A549 (cell line): Measurements from ENCODE around the gene NKAIN4.

Experiments used
- CBX8 ChIP-seq: fragments of 200-600 bp; sonication (generic); IDR thresholded peaks from 2 replicates; pipeline ENCODE4 v1.6.1; 2016
- CEBPB ChIP-seq, 2 experiments: fragments of >200 bp in 1 of 2; sonication (Bioruptor Twin) in 1 of 2; formaldehyde crosslinking in 1 of 2; IDR thresholded peaks; 2 replicates each; pipeline ENCODE4 v1.6.1; 2012 to 2016
- CTCF ChIP-seq: fragments of >200 bp; sonication (Bioruptor Twin); formaldehyde crosslinking; IDR thresholded peaks from 3 replicates; pipeline ENCODE4 v1.5.1; 2016
- MAFK ChIP-seq: fragments of 450-650 bp; IDR thresholded peaks from 2 replicates; pipeline ENCODE4 v1.6.1; 2014; ENCODE audit not compliant: partially characterized antibody
- MYC ChIP-seq: IDR thresholded peaks from 2 replicates; pipeline ENCODE4 v1.6.1; 2012; ENCODE audit warnings: mild to moderate bottlenecking, inconsistent platforms, low read length, improper control_type of control experiment, borderline replicate concordance
- POLR2AphosphoS2 ChIP-seq: conservative IDR thresholded peaks from 2 replicates; pipeline ENCODE4 v1.6.1; 2012; ENCODE audit warnings: low read length, improper control_type of control experiment, inconsistent platforms
- RAD21 ChIP-seq, 2 experiments: fragments of >200 bp in 1 of 2; sonication (Bioruptor Twin) in 1 of 2; formaldehyde crosslinking in 1 of 2; IDR thresholded peaks in 1 of 2; conservative IDR thresholded peaks in 1 of 2; 2 replicates in 1 of 2; 3 replicates in 1 of 2; pipeline ENCODE4 v1.6.1; 2012 to 2018; ENCODE audit warnings: inconsistent platforms in 1 of 2
- SREBF2 ChIP-seq: fragments of 450-650 bp; IDR thresholded peaks from 2 replicates; pipeline ENCODE4 v1.6.1; 2014; ENCODE audit warnings: mild to moderate bottlenecking, moderate library complexity
- ZNF302 ChIP-seq: fragments of 250-450 bp; sonication (Bioruptor Pico); IDR thresholded peaks from 2 replicates; pipeline ENCODE4 v1.9.0; 2021; ENCODE audit warnings: inconsistent platforms, mild to moderate bottlenecking, moderate library complexity

- TF ChIP-seq RAD21 (conservative IDR thresholded peaks at IDR 0.05 in 1 of 2, IDR thresholded peaks at IDR 0.05 in 1 of 2) (no peak), POLR2AphosphoS2 (no peak), CTCF (no peak), CBX8 (no peak), ZNF302 (CRISPR knock-in tag) (no peak), MYC (no peak), MAFK (no peak), CEBPB (IDR thresholded peaks at IDR 0.05) (no peak), SREBF2 (no peak)
Observed at GRCh38 chr20:63192721-63193120, 61.5 kb downstream of the NKAIN4 start.
